Activated naive CD4-positive, alpha-beta T cell (primary cell): ENCODE measurements around the gene HMG20B.
A peak's percentile ranks its signal among the peaks of the same experiment; 100 is the strongest.
"Not testable (repeated sequence)": the region's sequence is repeated elsewhere in the genome, so short reads cannot be mapped to it uniquely, and the experiment has no call there.

ENCODE experiments used
- DNase-seq, 4 experiments: peaks; one replicate each; lab custom pipeline; 2025; lab: John Stamatoyannopoulos, UW

HMG20B gene

DNA sequence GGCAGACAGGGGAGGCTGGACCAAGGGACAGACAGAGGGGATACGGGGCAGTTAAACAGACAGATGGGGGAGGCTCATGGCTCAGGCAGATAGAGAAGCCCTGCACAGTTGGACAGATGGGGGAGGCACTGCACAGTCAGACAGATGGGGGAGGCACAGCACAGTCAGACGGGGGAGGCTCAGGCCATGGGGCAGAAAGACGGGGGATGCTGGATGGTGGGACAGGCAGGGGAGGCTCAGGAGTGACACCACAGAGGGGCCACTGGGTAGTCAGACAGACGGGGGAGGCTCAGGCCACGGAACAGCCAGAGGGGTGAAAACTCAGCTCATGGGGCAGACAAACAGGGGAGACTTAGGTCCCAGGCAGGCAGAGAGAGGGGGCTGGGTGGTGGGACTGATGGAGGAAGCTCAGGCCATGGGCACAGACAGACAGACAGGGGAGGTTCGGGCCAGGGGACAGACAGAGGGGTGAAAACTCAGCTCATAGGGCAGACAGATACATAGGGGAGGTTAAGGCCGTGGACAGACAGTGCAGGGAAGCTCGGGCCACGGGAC is 16.2 kb upstream of the HMG20B start:
- DNase-seq: no peak

DNA sequence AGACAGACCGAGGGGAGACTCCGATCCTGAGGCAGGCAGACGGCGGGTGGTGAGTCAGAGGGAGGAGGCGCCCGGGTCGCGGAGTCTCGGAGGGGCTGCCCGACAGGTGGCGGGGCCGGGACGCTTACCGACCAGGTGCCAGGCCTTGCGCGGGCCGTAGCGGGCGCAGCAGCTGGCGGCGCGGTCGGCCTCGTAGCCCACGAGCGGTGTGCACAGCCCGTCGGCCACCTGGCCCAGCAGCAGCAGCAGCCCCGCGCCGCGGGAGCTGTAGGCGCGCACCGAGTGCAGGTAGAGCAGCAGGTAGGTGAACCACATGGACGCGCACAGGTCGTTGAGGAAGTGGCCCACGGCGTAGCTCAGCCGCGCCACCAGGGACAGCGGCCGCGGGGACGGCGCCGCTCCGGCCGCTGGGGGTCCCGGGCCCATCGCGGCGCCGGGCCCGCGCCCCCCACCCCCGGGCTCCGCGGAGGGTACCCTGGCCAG is 15.7 kb upstream of the HMG20B start:
- peak in 3 of 4 experiments; percentile 29 to 51 (median 35) for DNase-seq

GRCh38 chr19:3557461-3558248 is 15.1 kb upstream of the HMG20B start, which contains the start of gene MFSD12:
TSS of gene MFSD12 (minus strand) at chr19:3557586. CDS start at chr19:3557403, 183 bp downstream.
- peak; percentile 84 to 94 (median 86) for DNase-seq

DNA sequence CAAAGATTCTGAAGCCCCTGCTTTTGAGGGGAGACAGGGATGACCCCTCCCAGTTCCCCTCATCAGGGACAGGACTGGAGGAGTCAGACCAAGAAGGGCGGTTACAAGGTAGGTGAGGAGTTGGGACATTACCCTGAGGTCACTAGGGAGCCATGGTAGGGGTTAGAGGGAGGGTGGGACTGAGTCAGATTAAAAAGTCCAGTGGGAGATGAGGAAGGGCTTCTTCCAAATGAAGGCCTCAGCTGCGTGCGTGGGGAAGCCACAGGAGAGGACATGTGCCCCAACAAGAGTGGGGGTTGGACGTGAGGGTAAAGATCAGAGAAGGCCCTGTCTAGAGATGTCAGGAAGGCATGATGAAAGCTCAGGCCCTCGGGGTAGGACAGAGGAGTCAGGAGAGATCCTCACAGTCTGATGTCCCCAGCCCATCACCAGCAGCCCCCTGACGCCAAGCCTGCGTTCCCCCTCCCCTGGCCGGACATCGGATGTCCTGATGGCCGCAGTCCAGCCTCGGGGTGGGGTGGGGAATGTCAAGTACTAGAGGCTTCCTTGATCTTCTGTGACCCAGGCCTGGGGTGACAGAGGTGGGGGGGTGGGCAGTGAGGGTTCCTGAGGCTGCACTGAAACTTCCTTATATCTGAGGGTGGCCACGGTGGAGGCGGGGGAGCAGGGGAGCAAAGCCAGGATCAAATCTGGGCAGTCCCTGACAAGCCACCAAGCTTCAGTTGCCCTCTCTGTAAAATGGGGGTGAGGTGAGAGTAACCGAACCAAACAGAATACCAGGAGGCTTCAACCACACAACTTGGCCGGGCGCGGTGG is 8.8 kb upstream of the HMG20B start:
- DNase-seq: no peak

DNA sequence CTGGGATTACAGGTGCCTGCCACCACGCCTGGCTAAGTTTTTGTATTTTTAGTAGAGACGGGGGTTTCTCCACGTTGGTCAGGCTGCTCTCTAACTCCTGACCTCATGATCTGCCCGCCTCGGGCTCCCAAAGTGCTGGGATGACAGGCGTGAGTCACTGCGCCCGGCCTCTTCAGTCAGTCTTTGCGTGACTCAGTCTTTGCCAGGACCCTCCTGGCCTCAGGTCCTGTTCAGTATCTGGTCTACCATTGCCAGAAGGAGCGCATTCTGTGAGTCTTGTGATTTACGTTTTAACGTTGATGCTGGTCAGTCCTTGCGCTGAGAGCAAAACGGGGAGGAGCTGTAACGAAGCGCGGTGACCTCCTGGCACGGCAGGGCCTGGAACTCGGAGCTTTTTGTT is 7.6 kb upstream of the HMG20B start:
- no peak for DNase-seq

- not testable (repeated sequence) for DNase-seq
These were observed 2.7 kb upstream of the HMG20B start for GRCh38 chr19:3570042-3570441.

DNA sequence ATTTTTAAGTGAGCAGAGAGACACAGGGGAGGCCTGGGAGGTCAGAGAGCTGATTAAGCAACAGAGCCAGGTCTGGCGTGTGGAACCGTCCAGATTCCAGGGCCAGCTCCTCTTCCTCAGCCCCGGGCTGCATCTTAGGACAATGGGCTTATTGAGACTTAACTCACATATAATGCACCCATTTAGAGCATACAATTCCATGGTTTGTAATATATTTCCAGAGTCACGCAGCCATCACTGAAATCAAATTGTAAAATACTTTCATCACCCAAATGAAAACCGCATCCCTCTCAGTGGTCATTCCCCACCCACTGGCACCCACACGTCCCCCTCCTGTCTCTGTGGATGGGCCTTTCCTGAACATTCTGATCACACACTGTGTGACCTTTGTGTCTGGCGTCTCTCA is 2.1 kb upstream of the HMG20B start:
- DNase-seq: no peak

DNA sequence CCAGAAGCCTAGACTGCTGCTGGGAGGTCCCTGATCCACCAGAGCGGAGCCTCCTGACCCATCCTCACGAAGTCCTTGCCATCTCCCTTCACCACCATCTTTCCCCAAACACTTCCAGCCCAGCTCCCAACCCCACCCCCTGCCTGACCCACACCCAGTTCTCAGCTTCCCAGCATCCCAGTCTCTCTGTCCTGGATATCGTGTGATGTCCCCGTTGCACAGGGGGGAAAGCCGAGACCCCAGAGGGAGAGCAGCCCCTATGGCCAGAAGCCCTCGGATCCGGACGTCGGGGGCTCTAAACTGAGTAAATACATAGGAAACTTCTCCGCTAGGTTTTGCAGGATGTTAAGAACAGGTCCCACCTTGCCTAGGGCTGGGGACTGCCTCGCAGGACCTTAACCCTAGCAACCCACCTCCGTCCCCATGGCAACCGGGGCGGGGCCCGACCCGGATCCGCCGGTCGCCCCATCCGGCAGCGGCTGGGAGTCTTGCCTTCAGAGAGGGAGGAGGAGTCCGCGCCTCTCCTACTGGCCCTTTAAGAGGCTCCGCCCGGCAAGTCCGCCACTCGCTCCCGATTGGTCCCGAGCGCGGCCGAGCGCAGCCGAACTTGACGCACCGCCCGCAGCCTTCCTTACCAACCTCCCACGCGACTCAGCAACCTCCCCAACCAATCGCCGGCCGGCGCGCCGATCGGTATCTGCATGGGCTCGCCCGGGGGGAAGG is 451 bp upstream of the HMG20B start:
- DNase-seq: peak; percentile 96 to 99 (median 98)

DNA sequence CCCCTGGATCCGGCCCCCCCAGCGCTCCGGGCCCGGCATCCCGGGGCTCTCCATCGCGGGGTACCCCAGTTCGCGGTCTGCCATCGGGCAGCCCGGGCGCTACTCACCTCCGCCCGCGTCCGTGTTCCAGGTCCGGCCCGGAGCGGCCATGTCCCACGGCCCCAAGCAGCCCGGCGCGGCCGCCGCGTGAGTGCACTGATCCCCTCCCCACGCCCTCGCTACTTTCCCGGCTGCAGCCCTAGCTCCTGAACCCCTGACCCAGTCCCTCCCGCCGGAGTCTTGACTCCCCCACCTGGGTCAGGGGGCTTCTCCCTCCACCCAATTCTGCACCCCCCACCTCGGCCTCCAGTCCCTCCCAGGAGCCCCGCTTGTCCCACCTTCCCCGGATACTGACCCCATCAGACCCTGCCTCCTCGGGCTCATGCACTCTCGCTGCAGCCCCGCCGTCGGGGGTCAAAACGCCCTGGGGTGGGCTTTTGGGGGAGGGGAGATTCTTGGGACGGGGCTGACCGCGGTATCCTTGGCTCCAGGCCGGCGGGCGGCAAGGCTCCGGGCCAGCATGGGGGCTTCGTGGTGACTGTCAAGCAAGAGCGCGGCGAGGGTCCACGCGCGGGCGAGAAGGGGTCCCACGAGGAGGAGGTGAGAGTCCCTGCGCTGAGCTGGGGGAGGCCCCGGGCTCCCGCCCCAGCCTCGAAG is 566 bp downstream of the HMG20B start:
- no peak for DNase-seq

GRCh38 chr19:3573858-3574637 is 1.3 kb downstream of the HMG20B start:
- peak; percentile 17 to 56 (median 46) for DNase-seq

GRCh38 chr19:3575260-3575741 is 2.6 kb downstream of the HMG20B start:
- peak in 1 of 4 experiments; percentile 11 for DNase-seq

DNA sequence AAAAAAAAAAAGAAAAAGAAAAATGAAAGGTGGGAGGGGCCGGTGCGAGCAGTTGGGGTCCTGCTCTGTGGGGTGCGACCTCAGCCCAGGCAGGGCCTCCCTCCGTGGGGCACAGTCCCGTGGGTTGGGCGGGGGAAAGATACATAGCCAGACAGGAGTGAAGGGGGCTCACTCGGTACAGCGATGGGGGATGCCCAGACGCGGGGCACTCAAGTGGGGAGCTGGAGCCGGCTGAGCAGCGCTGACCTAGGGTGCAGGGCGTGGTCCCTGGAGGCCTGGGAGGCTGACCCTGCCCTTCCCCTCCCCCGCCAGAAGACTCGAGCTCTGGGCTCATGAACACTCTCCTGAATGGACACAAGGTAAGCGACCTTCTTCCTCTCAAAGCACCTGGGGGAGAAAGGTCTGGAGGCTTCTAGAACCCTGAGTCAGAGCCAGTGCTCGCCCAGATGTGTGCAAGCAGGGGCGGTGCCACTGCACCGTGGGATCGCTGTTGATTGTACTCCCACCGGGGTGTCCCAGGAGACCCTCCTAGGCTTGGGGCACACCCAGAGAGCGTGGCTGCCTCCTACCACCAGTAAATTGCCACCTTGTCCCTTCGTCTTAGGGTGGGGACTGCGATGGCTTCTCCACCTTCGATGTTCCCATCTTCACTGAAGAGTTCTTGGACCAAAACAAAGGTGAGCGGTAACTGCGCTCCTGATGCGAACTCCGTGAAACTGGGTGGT is 3.4 kb downstream of the HMG20B start:
- DNase-seq: no peak

DNA sequence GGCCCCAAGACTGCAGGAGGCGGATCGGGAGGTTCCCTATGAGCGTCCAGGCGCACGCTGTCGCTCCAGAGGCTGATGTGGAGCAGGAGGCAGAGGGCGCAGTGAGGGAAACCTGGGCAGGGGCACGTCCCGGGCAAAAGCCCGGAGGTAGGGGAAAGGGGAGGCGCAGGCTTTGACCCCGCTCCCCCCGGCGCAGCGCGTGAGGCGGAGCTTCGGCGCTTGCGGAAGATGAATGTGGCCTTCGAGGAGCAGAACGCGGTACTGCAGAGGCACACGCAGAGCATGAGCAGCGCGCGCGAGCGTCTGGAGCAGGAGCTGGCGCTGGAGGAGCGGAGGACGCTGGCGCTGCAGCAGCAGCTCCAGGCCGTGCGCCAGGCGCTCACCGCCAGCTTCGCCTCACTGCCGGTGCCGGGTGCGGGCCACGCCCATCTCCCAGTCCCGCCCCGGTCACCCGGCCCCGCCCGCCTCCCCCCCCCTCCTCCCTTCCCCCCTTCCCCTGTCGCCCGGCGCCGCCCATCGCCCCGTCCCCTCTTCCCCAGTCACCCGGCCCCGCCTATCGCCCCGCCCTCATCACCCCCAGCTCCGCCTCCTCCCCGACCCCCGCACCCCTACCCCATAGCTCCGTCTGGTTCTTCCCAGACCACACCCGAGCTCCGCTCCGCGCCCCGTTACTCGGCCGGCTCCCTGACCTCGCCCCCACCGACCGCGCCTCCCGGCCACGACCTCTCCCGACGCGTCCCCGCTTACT is 4.1 kb downstream of the HMG20B start:
- no peak for DNase-seq

GRCh38 chr19:3577723-3578344 is 5.1 kb downstream of the HMG20B start:
- no peak for DNase-seq

GRCh38 chr19:3578390-3578789 is 5.6 kb downstream of the HMG20B start:
- no peak for DNase-seq

DNA sequence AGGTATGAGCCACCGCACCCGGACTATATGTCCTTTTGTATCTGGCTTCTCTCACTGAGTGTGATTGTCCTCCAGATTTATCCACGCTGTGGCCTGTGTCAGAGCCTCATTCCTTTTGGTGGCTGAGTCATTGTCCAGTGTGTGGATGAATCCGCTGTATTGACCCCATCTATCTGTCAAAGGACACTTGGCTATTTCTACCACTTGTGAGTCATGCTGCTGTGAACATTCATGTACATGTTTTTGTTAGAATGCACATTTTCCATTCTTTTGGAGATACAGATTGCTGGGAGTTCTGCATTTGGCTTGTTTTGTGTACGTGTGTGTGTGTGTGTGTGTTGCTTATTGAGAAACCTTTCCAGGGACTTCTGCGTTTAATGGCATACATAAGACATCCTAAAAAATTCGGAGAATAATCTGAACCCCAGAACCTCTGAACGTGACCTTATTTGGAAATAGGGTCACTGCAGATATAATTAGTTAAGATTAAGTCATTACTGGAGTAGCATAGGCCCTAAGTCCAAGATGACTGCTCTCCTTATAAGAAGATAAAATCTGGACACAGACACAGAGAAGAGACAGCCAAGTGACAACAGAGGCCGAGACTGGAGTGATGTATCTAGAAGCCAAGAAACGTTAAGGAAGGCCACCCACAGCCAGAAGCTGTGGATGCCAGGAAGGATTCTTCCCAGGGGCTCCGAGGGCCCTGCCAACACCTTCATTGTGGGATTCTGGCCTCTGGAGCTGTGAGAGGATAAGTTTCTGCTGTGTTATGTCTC is 7.6 kb downstream of the HMG20B start:
- DNase-seq: no peak

DNA sequence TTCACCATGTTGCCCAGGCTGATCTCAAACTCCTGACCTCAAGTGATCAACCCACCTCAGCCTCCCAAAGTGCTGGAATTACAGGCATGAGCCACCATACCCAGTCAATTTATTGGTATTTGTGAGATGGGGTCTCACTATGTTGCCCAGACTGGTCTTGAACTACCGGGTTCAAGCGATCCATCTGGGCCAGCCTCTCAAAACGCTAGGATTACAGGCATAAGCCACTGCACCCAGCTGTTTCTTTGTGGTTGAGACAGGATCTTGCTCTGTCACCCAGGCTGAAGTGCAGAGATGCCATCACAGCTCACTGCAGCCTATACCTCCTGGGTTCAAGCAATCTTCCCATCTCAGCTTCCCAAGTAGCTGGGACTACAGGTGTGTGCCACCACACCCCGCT is 9.0 kb downstream of the HMG20B start:
- not testable (repeated sequence) for DNase-seq
